B cell (primary cell): ENCODE results near the gene SCO2. TPM values are rescaled to one million over a fixed set of nuclear protein-coding genes. Genes with fewer than 3 reads are reported as not detected.
A peak's percentile ranks its signal among the peaks of the same experiment; 100 is the strongest.

Source experiments
- ATAC-seq: fragments of 200-7000 bp; cut with Tn5 transposase; one replicate; pipeline ENCODE4 v1.10.0; 2021; ENCODE audit warnings: low read depth, mild to moderate bottlenecking, moderate number of reproducible peaks, moderate library complexity
- CTCF ChIA-PET: fragments of 350-600 bp; sonication (Branson Sonifier 250); formaldehyde crosslinking; loops from one replicate; lab custom pipeline; 2021; ENCODE audit warnings: antibody characterized with exemption, inconsistent platforms; lab: Charles Lee
- POLR2A ChIA-PET: fragments of 350-600 bp; sonication (Branson Sonifier 250); formaldehyde crosslinking; loops from one replicate; lab custom pipeline; 2021; ENCODE audit warnings: antibody characterized with exemption; lab: Charles Lee
- DNase-seq: peaks from one replicate; pipeline ENCODE4 v3.0.0; 2013
- H2AFZ ChIP-seq: 2 replicates; pipeline ENCODE4 v1.6.1; 2012; ENCODE audit warnings: mild to moderate bottlenecking, low read depth, low read length; ENCODE audit not compliant: insufficient read depth, poor library complexity, severe bottlenecking
- H3K27ac ChIP-seq, 2 donors: 1 replicate in 1 of 2; 2 replicates in 1 of 2; pipeline ENCODE4 v1.5.1; 2012 to 2013; ENCODE audit warnings: low read length in 2 of 2, mild to moderate bottlenecking in 2 of 2, moderate library complexity in 1 of 2
- H3K27me3 ChIP-seq, 4 experiments: fragments of 200-600 bp in 1 of 4; sonication (generic) in 1 of 4; replicated peaks in 1 of 4; 1 replicate in 2 of 4; 2 replicates in 2 of 4; pipeline versions ENCODE4 v1.6.1 to v1.7.0; 2013 to 2016; ENCODE audit warnings: low read length in 3 of 4, mild to moderate bottlenecking in 2 of 4, mixed read lengths in 1 of 4, moderate library complexity in 1 of 4; ENCODE audit not compliant: insufficient read depth in 4 of 4, control insufficient read depth in 3 of 4; ENCODE audit errors: control extremely low read depth in 1 of 4
- H3K36me3 ChIP-seq, 2 experiments: replicated peaks in 1 of 2; 1 replicate in 1 of 2; 2 replicates in 1 of 2; pipeline versions ENCODE4 v1.6.1 to v1.7.1; 2013; ENCODE audit warnings: low read length in 1 of 2; ENCODE audit not compliant: insufficient read depth in 2 of 2, control insufficient read depth in 1 of 2; ENCODE audit errors: control extremely low read depth in 1 of 2, extremely low read depth in 1 of 2
- H3K4me1 ChIP-seq, 2 donors: fragments of 200-600 bp in 1 of 2; sonication (generic) in 1 of 2; 1 replicate in 1 of 2; 2 replicates in 1 of 2; pipeline versions ENCODE4 v1.5.1 to v1.6.1; 2013 to 2017; ENCODE audit warnings: low read length in 2 of 2; ENCODE audit not compliant: control insufficient read depth in 2 of 2, insufficient read depth in 2 of 2
- H3K4me2 ChIP-seq: replicated peaks from 2 replicates; pipeline ENCODE3; 2012; ENCODE audit warnings: mild to moderate bottlenecking, low read depth, low read length; ENCODE audit not compliant: poor library complexity, severe bottlenecking
- H3K4me3 ChIP-seq, 5 experiments: fragments of 200-600 bp in 1 of 5; sonication (generic) in 1 of 5; 1 replicate in 3 of 5; 2 replicates in 2 of 5; pipeline versions ENCODE4 v1.5.1 to v1.7.0; 2011 to 2016; ENCODE audit warnings: low read length in 4 of 5, mild to moderate bottlenecking in 4 of 5, low read depth in 2 of 5, control low read depth in 1 of 5, moderate library complexity in 1 of 5; ENCODE audit not compliant: insufficient read depth in 1 of 5; ENCODE audit errors: control extremely low read depth in 1 of 5, extremely low read depth in 1 of 5
- H3K79me2 ChIP-seq: fragments of 200-600 bp; sonication (generic); one replicate; pipeline ENCODE4 v1.6.0; 2016; ENCODE audit warnings: low read length; ENCODE audit not compliant: control insufficient read depth, insufficient read depth
- H3K9ac ChIP-seq: fragments of 200-600 bp; sonication (generic); 2 replicates; pipeline ENCODE4 v1.6.1; 2017; ENCODE audit warnings: mild to moderate bottlenecking, low read length, moderate library complexity
- H3K9me3 ChIP-seq, 3 donors: one replicate each; pipeline versions ENCODE4 v1.6.1 to v1.7.1; 2013; ENCODE audit warnings: low read length in 2 of 3; ENCODE audit not compliant: control insufficient read depth in 2 of 3, insufficient read depth in 1 of 3; ENCODE audit errors: control extremely low read depth in 1 of 3
- H4K20me1 ChIP-seq: 2 replicates; pipeline ENCODE4 v1.6.0; 2012; ENCODE audit warnings: mild to moderate bottlenecking, low read length; ENCODE audit not compliant: insufficient read depth, control insufficient read depth, poor library complexity, severe bottlenecking
- H3K27ac Mint-ChIP-seq: one replicate; pipeline ENCODE4 v1.8.0; 2021; ENCODE audit warnings: mixed read lengths
- H3K27me3 Mint-ChIP-seq: one replicate; pipeline ENCODE4 v1.8.0; 2021; ENCODE audit warnings: mixed read lengths
- H3K4me1 Mint-ChIP-seq: one replicate; pipeline ENCODE4 v1.8.0; 2021; ENCODE audit warnings: mixed read lengths
- H3K4me3 Mint-ChIP-seq: one replicate; pipeline ENCODE4 v1.8.0; 2021; ENCODE audit warnings: mixed read lengths
- H3K9me3 Mint-ChIP-seq: one replicate; pipeline ENCODE4 v1.8.0; 2022; ENCODE audit warnings: mixed read lengths; ENCODE audit not compliant: insufficient read depth
- CTCF ChIP-seq: fragments of 200-600 bp; IDR thresholded peaks from one replicate; pipeline ENCODE4 v1.8.0; 2022; ENCODE audit warnings: antibody characterized with exemption, mild to moderate bottlenecking
- EZH2 ChIP-seq: IDR thresholded peaks from 2 replicates; pipeline ENCODE4 v1.6.1; 2012; ENCODE audit warnings: borderline replicate concordance, low read depth, mild to moderate bottlenecking, moderate library complexity, low read length; ENCODE audit not compliant: insufficient read depth, poor library complexity, severe bottlenecking
- WGBS: methylation state at CpG from one replicate; pipeline ENCODE4 v1.1.5; 2013; ENCODE audit warnings: missing lambda C conversion rate; ENCODE audit not compliant: insufficient coverage; 5-methylcytosine and 5-hydroxymethylcytosine counted together
- intact Hi-C: fragments of 100-400 bp; cut with micrococcal nuclease; formaldehyde crosslinking; loops from one replicate; pipeline ENCODE4 v1.10.0; 2022
- polyA plus RNA-seq: library from polyadenylated mRNA; depleted of rRNA; stranded (reverse); fragments of >200 nt; gene quantifications from 2 replicates; pipeline ENCODE4 v1.2.3, GENCODE V29; 2012
- total RNA-seq, 2 donors: library from RNA; stranded (reverse); fragments of 120-200 nt in 1 of 2; gene quantifications; 1 replicate in 1 of 2; 2 replicates in 1 of 2; pipeline versions ENCODE4 v1.2.3 to v1.2.4, GENCODE V29; 2013 to 2022

SCO2 gene
- total and polyA plus RNA-seq, 2 donors (not counting 1 experiment from before 2014, with no cell fraction given), result 1.1 to 14.2 TPM

- Mint-ChIP-seq H3K9me3 (no peaks in the 10 kb centered on the region), H3K27me3 (no peaks in the 10 kb centered on the region), H3K4me3 (peak within 1 kb of the TSS; percentile 87), H3K27ac (peak within 1 kb of the TSS; percentile 87), H3K4me1 (peaks cover 16% of the 10 kb centered on the region)
- peak within 1 kb of the TSS; percentile 5 to 83 (median 72) for H3K4me3 ChIP-seq
- intact Hi-C loops, result loop anchor here (1.0 to 2.0 kb wide), 7 partner anchors 14 to 66 kb away; partner anchors contain the start of genes ARSA and CHKB
- peak within 1 kb of the TSS in 1 of 2 donors; percentile 37 for H3K27ac ChIP-seq
- POLR2A ChIA-PET, result interaction anchor here (0.9 to 4.0 kb wide), 9 partner anchors 14 to 58 kb away, joined by 3 to 32 read pairs (median 5); partner anchors contain the start of genes CHKB, SCO2 and TYMP
- no peaks in the 10 kb centered on the region for H3K27me3 ChIP-seq
- peak within 1 kb of the TSS; percentile 81 for H2AFZ ChIP-seq
- H3K9me3 ChIP-seq, result no peaks in the 10 kb centered on the region
- ATAC-seq (peak; percentile 96), DNase-seq (peak; percentile 97)
- H3K9ac ChIP-seq, result peak within 1 kb of the TSS; percentile 72
- CTCF ChIA-PET, result interaction anchor here (1.0 to 3.1 kb wide), 18 partner anchors 14 to 311 kb away, joined by 3 to 54 read pairs (median 6); partner anchors contain the start of genes CHKB, HDAC10, KLHDC7B and LMF2
- peaks cover 5 to 9% of the 10 kb centered on the region in 2 donors for H3K4me1 ChIP-seq
- H3K79me2 ChIP-seq, result no peaks in the 10 kb centered on the region
- TF ChIP-seq CTCF (peak; percentile 89), EZH2 (no peak)
- no peaks in the 10 kb centered on the region for H3K36me3 ChIP-seq
- H4K20me1 ChIP-seq, result no peaks in the 10 kb centered on the region
- peak within 1 kb of the TSS; percentile 86 for H3K4me2 ChIP-seq
- WGBS, result 2% methylated on average over 54 of the region's 61 CpGs
Observed at GRCh38 chr22:50562523-50563412, 37.4 kb upstream of the SCO2 start, which contains the start of gene SYCE3. SYCE3 (minus strand) TSS chr22:50562919; CDS start chr22:50556405, 6,514 bp downstream.
